Thyroid gland (tissue), 4 donors: ENCODE measurements around the gene FCGBP.

ENCODE experiments used
- CTCF ChIP-seq, 6 experiments: fragments of 200-600 bp in 3 of 6; fragments of 450-650 bp in 3 of 6; sonication (generic) in 3 of 6; IDR thresholded peaks; one replicate each; pipeline ENCODE4 v1.5.1; 2016 to 2019; ENCODE audit warnings: antibody characterized with exemption in 6 of 6, mild to moderate bottlenecking in 2 of 6, inconsistent platforms in 1 of 6, moderate library complexity in 1 of 6
- POLR2A ChIP-seq, 2 donors: fragments of 450-650 bp; IDR thresholded peaks; one replicate each; pipeline ENCODE4 v1.6.1; 2017; ENCODE audit warnings: antibody characterized with exemption in 2 of 2, mild to moderate bottlenecking in 2 of 2, moderate library complexity in 1 of 2

GRCh38 chr19:39908803-39909202 is 25.6 kb downstream of the FCGBP start:
- TF ChIP-seq POLR2A (IDR thresholded peaks at IDR 0.05) (no peak), CTCF (IDR thresholded peaks at IDR 0.05) (no peak)
